ENCODE measurements around the gene SEPTIN8. TPM values are rescaled to one million over a fixed set of nuclear protein-coding genes. Genes with fewer than 3 reads are reported as not detected.

The SEPTIN8 gene
- total RNA-seq, 2 donors from 2014 or later = 57.6 to 84.2 TPM

GRCh38 chr5:132802044-132802684 is 25.1 kb upstream of the SEPTIN8 start:
- DNase-seq = no peak
- no peaks in the 10 kb centered on the region for H3K36me3 ChIP-seq
- no peak for TF ChIP-seq CTCF (IDR thresholded peaks at IDR 0.05)
- H3K4me1 ChIP-seq = no peaks in the 10 kb centered on the region
- no peak overlapping the region for H3K9ac ChIP-seq (ENCODE audit: low read depth in 2 of 2, low read length in 2 of 2)
- no peaks in the 10 kb centered on the region for H3K9me3 ChIP-seq
- intact Hi-C loops (cut with DNase I) = no loop called here
- no peak overlapping the region for H3K27ac ChIP-seq
- no peaks in the 10 kb centered on the region for H3K27me3 ChIP-seq
- H3K4me3 ChIP-seq = no peak overlapping the region

- Histone ChIP-seq H3K27ac (no peak overlapping the region), H3K4me1 (no peaks in the 10 kb centered on the region), H3K27me3 (no peaks in the 10 kb centered on the region), H3K36me3 (no peaks in the 10 kb centered on the region), H3K9me3 (no peaks in the 10 kb centered on the region), H3K9ac (ENCODE audit: low read depth in 2 of 2, low read length in 2 of 2) (no peak overlapping the region), H3K4me3 (no peak overlapping the region)
- DNase-seq = no peak
- intact Hi-C loops (cut with DNase I) = no loop called here
- no peak for TF ChIP-seq CTCF (IDR thresholded peaks at IDR 0.05)
These were observed 23.5 kb upstream of the SEPTIN8 start for GRCh38 chr5:132800545-132800944.

- H3K4me3 ChIP-seq = no peak overlapping the region
- intact Hi-C loops (cut with DNase I) = no loop called here
- H3K36me3 ChIP-seq = no peaks in the 10 kb centered on the region
- no peak for DNase-seq
- H3K4me1 ChIP-seq = no peaks in the 10 kb centered on the region
- no peak for TF ChIP-seq CTCF (IDR thresholded peaks at IDR 0.05)
- no peaks in the 10 kb centered on the region for H3K9me3 ChIP-seq
- no peaks in the 10 kb centered on the region for H3K27me3 ChIP-seq
- no peak overlapping the region for H3K9ac ChIP-seq (ENCODE audit: low read depth in 2 of 2, low read length in 2 of 2)
- no peak overlapping the region for H3K27ac ChIP-seq
These were observed 22.4 kb upstream of the SEPTIN8 start for GRCh38 chr5:132799392-132799791.

GRCh38 chr5:132797651-132798050 is 20.6 kb upstream of the SEPTIN8 start:
- no peaks in the 10 kb centered on the region for H3K9me3 ChIP-seq
- no peaks in the 10 kb centered on the region for H3K4me1 ChIP-seq
- H3K27me3 ChIP-seq = no peaks in the 10 kb centered on the region
- no peak for DNase-seq
- no peak overlapping the region for H3K4me3 ChIP-seq
- H3K36me3 ChIP-seq = no peaks in the 10 kb centered on the region
- no peak for TF ChIP-seq CTCF (IDR thresholded peaks at IDR 0.05)
- no peak overlapping the region for H3K9ac ChIP-seq (ENCODE audit: low read depth in 2 of 2, low read length in 2 of 2)
- intact Hi-C loops (cut with DNase I) = no loop called here
- no peak overlapping the region for H3K27ac ChIP-seq

GRCh38 chr5:132791026-132791425 is 14.0 kb upstream of the SEPTIN8 start:
- H3K27ac ChIP-seq = no peak overlapping the region
- H3K36me3 ChIP-seq = no peaks in the 10 kb centered on the region
- H3K9me3 ChIP-seq = no peaks in the 10 kb centered on the region
- H3K4me1 ChIP-seq = no peaks in the 10 kb centered on the region
- TF ChIP-seq CTCF (IDR thresholded peaks at IDR 0.05) = no peak
- intact Hi-C loops (cut with DNase I) = no loop called here
- H3K27me3 ChIP-seq = no peaks in the 10 kb centered on the region
- no peak overlapping the region for H3K9ac ChIP-seq (ENCODE audit: low read depth in 2 of 2, low read length in 2 of 2)
- no peak for DNase-seq
- H3K4me3 ChIP-seq = no peak overlapping the region
